GM18951 (cell line): Measurements from ENCODE around the gene SRCIN1.

Experiments
- POLR2A ChIP-seq: IDR thresholded peaks from 4 replicates; pipeline ENCODE4 v1.6.1; 2011; ENCODE audit warnings: mild to moderate bottlenecking; ENCODE audit not compliant: insufficient read length, insufficient read depth; ENCODE audit errors: extremely low read depth
- in situ Hi-C: fragments of 300-500 bp; cut with MboI; formaldehyde crosslinking; loops from one replicate; pipeline ENCODE4 v1.12.0; 2022; ENCODE audit warnings: low sequenced_read_pairs, mixed read lengths, inconsistent platforms; ENCODE audit not compliant: unreplicated experiment

The SRCIN1 gene

GRCh38 chr17:38574712-38575111 lies 31.0 kb downstream of the SRCIN1 start:
- in situ Hi-C loops = no loop called here
- no peak for TF ChIP-seq POLR2A

- in situ Hi-C loops = no loop called here
- no peak for TF ChIP-seq POLR2A
Measured at GRCh38 chr17:38572669-38573365, 32.9 kb downstream of the SRCIN1 start.

- in situ Hi-C loops = no loop called here
- TF ChIP-seq POLR2A = no peak
Measured at GRCh38 chr17:38571833-38572668, 33.7 kb downstream of the SRCIN1 start.

DNA sequence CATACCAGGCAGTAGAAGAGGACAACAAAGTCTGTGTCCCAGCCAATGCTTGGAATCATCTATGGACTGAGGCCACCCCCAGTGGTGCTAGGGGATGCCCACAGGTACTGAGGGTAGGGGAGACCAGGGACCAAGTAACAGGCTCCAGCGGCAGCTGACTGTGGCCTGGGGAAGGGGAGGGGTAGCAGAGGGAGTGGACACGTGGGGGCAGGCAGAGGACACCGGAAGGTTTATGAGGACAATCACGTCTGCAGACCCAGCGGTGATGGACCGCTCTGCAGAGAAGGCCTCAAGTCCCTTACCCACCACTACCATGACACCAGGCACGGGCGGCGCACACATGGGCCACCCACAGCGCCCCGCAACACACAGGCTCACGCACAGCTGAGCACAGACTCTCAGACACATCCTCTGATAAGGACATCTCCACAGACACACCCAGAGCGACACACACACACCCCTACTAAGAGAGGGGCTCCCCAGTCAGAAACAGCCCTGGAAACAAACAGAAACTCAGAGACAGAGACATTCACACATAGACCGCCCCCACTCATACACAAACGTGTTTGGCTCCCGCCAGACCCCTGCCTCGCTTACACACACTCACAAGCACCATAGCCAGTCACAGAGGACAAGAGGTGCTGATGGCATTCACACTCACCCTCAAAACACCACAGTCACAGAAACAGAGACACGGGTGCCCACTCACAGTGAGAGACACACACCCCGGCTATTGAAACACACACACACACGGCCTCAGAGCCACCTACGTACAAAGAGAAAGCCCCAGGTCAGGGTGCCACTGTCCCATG lies 35.8 kb downstream of the SRCIN1 start:
- no peak for TF ChIP-seq POLR2A
- in situ Hi-C loops = no loop called here

GRCh38 chr17:38568845-38569510 lies 36.8 kb downstream of the SRCIN1 start:
- no peak for TF ChIP-seq POLR2A
- in situ Hi-C loops = no loop called here

DNA sequence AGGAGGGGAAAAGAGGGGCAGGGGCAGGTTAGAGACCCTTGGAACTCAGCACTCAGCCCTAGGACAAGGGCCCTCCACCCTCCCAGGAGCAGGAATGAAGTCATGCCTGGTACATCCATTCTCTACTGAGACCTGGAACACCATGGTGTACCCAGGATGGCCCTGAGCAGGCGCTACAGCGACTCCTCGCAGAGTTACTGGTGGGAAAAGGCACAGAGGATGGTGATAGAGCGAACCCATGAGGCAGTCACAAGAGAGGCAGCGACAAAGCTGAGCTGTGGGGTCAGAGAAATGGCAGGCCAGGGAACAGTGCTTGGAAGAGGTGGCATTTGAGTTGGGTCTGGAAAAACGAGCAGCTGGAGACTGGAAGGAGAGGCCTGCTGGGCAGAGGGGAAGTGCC lies 37.5 kb downstream of the SRCIN1 start:
- in situ Hi-C loops = no loop called here
- no peak for TF ChIP-seq POLR2A

DNA sequence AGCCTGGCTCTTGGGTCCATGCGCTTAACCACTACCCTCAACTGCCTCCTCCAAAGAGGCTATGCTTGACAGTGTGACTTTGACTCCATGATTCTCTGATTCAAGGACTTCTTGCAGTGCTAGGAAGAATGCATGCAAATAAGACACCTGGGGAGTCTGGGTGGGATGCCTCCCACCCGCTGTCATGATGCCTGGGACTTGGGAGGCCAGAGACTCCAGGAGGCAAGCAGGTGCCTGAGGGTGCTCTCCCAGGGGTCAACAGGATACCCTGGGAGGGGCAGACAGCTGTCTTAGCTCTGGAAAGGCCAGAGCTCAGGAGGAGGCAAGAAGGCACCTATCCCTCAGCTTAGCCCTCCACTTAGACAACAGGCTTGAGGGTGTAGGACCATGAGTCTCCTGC lies 38.4 kb downstream of the SRCIN1 start:
- TF ChIP-seq POLR2A = no peak
- in situ Hi-C loops = no loop called here

GRCh38 chr17:38566666-38567031 lies 39.1 kb downstream of the SRCIN1 start:
- in situ Hi-C loops = no loop called here
- TF ChIP-seq POLR2A = no peak

DNA sequence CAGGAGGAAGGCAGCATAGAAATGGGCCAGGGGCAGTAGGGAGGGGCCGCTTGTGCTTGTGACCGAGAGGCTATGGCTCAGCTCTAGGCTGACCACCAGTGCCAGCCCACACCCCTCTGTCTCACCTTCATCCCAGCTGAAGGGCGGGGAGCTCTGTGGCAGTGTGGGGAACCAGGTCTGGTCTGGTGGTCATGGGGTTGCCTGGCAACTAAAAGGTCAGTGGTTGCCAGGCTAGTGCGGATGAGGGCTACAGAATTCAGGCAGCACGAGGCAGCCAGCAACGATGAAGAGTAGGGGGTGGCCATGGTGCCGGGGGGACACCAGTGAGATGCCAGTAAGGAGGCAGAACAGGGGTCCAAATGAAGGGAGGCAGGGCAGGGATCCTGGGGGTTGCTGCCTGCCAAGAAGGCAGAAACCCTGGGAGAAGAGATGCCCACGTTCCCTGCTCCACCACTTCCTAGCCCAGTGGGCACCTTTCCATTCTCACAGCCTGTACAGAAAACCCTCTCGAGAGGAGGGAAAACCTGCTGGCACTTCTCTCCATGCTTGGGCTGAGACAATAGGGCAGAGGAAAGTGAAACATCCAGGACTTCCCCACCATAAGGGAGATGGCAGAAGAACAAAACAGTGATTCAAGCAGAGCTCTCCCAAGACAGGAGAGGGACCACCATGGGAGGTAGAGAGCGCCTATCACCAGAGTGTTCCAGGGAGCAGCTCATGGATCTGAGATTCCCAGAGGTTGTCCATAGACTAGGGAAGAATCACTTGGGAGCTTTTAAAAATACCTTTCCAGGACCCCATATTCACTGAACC lies 39.7 kb downstream of the SRCIN1 start:
- TF ChIP-seq POLR2A = no peak
- in situ Hi-C loops = no loop called here

DNA sequence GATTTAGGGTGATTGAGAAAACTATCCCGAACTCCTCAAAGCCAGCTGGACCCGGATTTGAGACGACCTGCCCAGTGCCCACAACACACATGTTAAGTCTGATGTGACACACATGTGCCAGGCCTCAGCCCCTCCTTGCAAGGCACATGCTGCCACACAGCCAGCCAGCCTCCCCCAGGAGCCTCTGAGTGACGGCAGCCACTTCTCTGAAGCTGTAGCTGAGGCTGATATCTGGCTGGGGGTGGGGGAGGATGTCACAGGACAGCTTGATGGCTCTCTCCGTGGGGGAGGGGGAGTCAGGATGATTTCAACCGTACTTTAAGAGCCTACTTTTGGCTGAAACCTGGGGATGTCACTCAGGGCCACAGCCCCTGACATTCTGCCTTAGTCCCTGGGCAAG lies 40.9 kb downstream of the SRCIN1 start:
- no peak for TF ChIP-seq POLR2A
- in situ Hi-C loops = no loop called here

DNA sequence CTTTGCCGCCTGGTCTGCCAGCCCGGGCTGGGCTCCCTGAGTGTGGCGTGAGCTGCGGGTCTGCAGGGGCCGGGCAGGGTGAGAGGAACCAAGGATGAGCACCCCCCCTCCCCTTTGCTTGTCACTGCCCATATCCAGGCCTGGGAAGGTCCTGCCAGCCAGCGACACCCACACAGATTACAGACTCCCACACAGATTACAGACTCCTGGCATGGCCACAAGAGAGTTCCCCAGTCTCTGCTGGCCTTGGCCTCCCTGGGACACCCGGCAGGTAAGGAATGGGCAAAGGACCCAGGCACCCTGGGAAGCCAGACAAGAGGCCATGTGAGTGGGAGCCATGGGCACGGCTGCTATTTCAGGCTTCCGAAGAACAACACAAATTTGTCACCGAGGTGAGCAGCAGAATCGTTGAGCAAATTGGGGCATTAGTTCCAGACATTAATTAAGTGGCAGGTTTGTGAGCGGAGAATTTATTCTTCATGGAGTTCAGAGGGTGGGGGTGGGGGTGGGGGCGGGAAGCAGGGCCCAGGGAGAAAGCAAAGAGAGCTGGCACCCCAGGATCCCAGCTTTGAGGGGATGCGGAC lies 41.4 kb downstream of the SRCIN1 start:
- TF ChIP-seq POLR2A = no peak
- in situ Hi-C loops = no loop called here
